ENCODE results near the gene ADISSP. TPM values are rescaled to one million over a fixed set of nuclear protein-coding genes. Genes with fewer than 3 reads are reported as not detected.

Gene ADISSP
- total and polyA plus RNA-seq, 2 experiments from 2014 or later, result 24.1 to 38.5 TPM

DNA sequence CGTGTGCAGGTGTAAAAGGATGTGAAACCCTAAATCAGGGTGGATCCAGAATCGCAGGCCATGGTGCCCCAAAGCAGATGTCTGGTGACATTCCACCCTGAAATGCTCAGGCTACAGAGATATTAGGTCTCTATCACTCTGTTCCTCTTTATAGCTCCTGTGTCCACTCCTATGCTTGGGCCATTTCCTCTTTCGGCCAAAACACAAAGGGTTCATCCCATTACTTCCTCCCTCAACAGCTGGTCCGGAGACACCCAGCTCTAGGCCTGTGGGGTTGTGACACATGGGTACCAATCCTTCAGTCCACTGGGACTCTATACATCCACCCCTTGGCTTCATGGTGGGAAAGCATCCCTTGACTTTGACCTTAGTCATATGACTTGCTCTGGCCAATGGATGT lies 53.5 kb downstream of the ADISSP start:
- Histone ChIP-seq H3K4me1 (ENCODE audit: low read depth) (no peaks in the 10 kb centered on the region), H3K4me3 (no peak overlapping the region), H3K9me3 (ENCODE audit: low read depth) (no peaks in the 10 kb centered on the region), H3K27ac (no peak overlapping the region), H3K36me3 (no peaks in the 10 kb centered on the region), H3K27me3 (no peaks in the 10 kb centered on the region)
- TF ChIP-seq, protein P1, sequence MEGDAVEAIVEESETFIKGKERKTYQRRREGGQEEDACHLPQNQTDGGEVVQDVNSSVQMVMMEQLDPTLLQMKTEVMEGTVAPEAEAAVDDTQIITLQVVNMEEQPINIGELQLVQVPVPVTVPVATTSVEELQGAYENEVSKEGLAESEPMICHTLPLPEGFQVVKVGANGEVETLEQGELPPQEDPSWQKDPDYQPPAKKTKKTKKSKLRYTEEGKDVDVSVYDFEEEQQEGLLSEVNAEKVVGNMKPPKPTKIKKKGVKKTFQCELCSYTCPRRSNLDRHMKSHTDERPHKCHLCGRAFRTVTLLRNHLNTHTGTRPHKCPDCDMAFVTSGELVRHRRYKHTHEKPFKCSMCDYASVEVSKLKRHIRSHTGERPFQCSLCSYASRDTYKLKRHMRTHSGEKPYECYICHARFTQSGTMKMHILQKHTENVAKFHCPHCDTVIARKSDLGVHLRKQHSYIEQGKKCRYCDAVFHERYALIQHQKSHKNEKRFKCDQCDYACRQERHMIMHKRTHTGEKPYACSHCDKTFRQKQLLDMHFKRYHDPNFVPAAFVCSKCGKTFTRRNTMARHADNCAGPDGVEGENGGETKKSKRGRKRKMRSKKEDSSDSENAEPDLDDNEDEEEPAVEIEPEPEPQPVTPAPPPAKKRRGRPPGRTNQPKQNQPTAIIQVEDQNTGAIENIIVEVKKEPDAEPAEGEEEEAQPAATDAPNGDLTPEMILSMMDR (IDR thresholded peaks at IDR 0.05; ENCODE audit: low read depth, low read length), result no peak
- no peak for DNase-seq (ENCODE audit: low read depth in 1 of 2, low spot score in 1 of 2)

DNA sequence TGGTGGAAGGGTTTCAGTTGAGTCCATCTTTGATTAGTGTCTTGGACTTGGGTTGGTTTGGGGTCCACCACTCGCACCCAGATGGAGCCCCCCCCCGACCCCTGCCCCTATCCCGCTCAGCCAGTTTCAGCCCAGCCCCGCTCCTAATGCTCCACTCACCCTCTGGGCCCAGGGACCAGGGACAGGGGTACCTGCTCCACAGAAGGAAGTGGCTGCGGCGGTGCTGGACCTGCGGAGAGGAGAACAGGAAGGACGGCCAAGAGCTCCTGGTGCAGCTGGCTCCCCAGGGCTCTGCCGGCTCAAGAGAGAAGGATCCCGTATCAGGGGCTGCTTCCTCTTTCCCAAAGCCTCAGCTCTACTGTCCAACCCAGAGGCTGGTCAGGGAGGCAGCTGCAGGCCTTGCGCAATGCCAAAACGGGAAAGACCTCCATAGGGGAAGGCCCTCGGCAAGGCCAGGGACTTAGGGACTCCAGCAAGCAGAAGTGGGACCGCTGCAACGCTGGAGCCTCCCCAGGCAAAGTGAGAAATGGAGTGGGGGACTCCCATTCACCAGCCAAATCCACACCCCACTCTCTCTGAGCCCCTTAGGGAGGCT lies 55.2 kb downstream of the ADISSP start, which contains the start of gene SIGLEC1:
Gene SIGLEC1, minus strand, starts transcription at position 322 of the 595 bp plus-strand sequence. CDS start 5,472 bp downstream, outside the sequence.
- Histone ChIP-seq H3K36me3 (no peaks in the 10 kb centered on the region), H3K4me3 (no peak within 1 kb of the TSS), H3K27me3 (no peaks in the 10 kb centered on the region), H3K27ac (no peak within 1 kb of the TSS), H3K9me3 (ENCODE audit: low read depth) (no peaks in the 10 kb centered on the region), H3K4me1 (ENCODE audit: low read depth) (no peaks in the 10 kb centered on the region)
- DNase-seq (ENCODE audit: low read depth in 1 of 2, low spot score in 1 of 2), result peak in 1 of 2 donors; percentile 21
- TF ChIP-seq, protein P1 (IDR thresholded peaks at IDR 0.05; ENCODE audit: low read depth, low read length), result no peak

DNA sequence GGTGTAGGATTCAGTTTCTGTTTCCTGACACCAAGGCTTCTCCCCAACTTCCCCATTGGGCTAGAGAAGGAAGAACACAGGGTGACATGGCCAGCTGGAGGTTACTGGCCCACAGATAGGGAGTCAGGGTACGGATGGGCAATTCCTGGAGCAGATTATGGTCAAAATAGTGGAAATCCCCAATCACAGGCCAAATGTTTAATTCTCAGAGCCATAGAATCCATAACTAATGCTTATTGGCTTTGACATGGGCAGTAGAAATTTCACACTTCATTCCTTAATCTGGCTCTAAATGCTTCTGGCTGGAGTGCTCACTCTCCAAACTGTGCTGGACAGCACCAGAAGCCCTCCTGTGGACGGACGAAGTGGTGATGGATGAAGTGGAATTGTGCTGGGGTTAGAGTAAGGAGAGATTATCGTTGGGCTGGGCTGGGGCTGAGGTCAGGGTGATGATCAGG lies 56.0 kb downstream of the ADISSP start:
- H3K36me3 ChIP-seq, result no peaks in the 10 kb centered on the region
- no peak overlapping the region for H3K4me3 ChIP-seq
- DNase-seq (ENCODE audit: low read depth in 1 of 2, low spot score in 1 of 2), result peak in 1 of 2 donors; percentile 44
- H3K4me1 ChIP-seq (ENCODE audit: low read depth), result no peaks in the 10 kb centered on the region
- TF ChIP-seq, protein P1 (IDR thresholded peaks at IDR 0.05; ENCODE audit: low read depth, low read length), result no peak
- H3K27ac ChIP-seq, result no peak overlapping the region
- no peaks in the 10 kb centered on the region for H3K9me3 ChIP-seq (ENCODE audit: low read depth)
- H3K27me3 ChIP-seq, result no peaks in the 10 kb centered on the region

DNA sequence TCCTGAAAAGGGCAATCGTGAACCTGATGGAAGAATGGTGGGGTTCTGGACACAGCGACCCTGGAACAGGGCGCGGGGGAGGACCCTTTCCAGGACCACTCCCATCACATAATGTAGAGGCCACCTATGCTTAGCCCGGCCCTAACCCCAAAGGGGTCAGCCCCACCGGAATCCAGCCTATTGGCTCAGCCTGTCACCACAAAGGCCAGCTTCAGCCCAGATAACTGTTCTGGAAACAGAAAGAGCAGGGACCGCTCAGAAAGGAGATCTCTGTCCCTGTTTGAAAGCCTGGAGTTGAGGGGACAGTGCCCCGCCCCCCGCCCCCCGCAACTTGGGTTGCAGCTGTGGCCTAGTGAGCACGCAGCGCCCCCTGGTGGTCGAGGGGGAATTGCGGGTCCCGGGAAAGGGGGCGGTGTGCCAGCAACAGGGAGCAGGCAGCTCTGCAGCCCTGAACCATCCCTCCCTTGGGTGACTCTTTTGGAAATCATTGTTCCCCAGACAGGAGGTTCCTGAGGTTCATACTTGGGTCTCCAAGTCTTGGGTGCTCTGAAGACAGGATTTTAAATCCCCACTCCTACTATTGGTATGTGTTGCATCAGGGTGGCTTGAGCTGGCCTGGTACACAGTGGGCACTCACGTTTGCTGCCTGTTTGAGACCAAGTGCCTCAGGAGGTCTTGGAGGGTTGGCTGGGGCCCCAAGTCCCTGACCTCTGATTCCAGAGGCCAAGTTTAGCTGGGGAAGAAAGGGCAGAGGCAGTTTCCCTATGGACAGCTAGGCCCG lies 56.7 kb downstream of the ADISSP start:
- Histone ChIP-seq H3K36me3 (no peaks in the 10 kb centered on the region), H3K27me3 (no peaks in the 10 kb centered on the region), H3K9me3 (ENCODE audit: low read depth) (no peaks in the 10 kb centered on the region), H3K4me3 (no peak overlapping the region), H3K4me1 (ENCODE audit: low read depth) (no peaks in the 10 kb centered on the region), H3K27ac (no peak overlapping the region)
- peak; percentile 64 to 73 for DNase-seq (ENCODE audit: low read depth in 1 of 2, low spot score in 1 of 2)
- TF ChIP-seq, protein P1 (IDR thresholded peaks at IDR 0.05; ENCODE audit: low read depth, low read length), result peak; percentile 94

DNA sequence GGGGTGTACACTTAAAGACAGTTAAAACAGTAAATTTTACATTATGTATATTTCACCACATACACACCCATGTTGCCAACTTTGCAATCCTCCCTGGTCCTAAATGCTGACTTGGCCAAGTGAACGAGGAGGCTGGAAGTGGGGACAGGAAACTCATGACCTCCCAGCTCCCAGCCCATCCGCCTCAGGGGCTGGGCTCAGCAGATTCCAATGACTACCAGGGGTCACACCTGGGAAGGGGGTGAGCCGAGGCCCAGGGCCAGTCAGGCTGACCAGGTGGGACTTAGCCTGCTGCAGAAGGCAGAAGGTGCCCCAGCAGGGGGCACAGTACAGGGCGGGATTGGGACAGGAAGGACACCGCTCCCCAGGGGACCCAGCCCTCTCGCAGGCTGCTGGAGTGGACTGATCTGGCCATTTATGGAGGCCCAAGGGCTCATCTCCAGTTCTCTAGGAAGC lies 57.5 kb downstream of the ADISSP start:
- Histone ChIP-seq H3K4me1 (ENCODE audit: low read depth) (no peaks in the 10 kb centered on the region), H3K4me3 (no peak overlapping the region), H3K27me3 (no peaks in the 10 kb centered on the region), H3K9me3 (ENCODE audit: low read depth) (no peaks in the 10 kb centered on the region), H3K27ac (no peak overlapping the region), H3K36me3 (no peaks in the 10 kb centered on the region)
- TF ChIP-seq, protein P1 (IDR thresholded peaks at IDR 0.05; ENCODE audit: low read depth, low read length), result no peak
- no peak for DNase-seq (ENCODE audit: low read depth in 1 of 2, low spot score in 1 of 2)

Measured in cardiac muscle cell (in vitro differentiated cells and primary cell).